HG02885 (cell line): ENCODE results near the gene ACOT6.
"Not testable (repeated sequence)": the region's sequence is repeated elsewhere in the genome, so short reads cannot be mapped to it uniquely, and the experiment has no call there.

Source experiments
- ATAC-seq: cut with Tn5 transposase; IDR thresholded peaks from one replicate; pipeline ENCODE4 v1.9.1; 2021; ENCODE audit warnings: mild to moderate bottlenecking; ENCODE audit not compliant: unreplicated experiment, poor library complexity

The ACOT6 gene

GRCh38 chr14:73612339-73613045 lies at the start of gene ACOT6:
TSS of gene ACOT6 (plus strand) at chr14:73612517. CDS start at chr14:73612572, 55 bp downstream.
- ATAC-seq, result peak; percentile 75

GRCh38 chr14:73562696-73563095 lies 49.6 kb upstream of the ACOT6 start:
- not testable (repeated sequence) for ATAC-seq

GRCh38 chr14:73566431-73566830 lies 45.9 kb upstream of the ACOT6 start:
- not testable (repeated sequence) for ATAC-seq

- ATAC-seq, result not testable (repeated sequence)
These were observed 45.4 kb upstream of the ACOT6 start for GRCh38 chr14:73566935-73567334.

- no peak for ATAC-seq
These were observed 45.0 kb upstream of the ACOT6 start for GRCh38 chr14:73567358-73567757.

- ATAC-seq, result no peak
These were observed 44.1 kb upstream of the ACOT6 start for GRCh38 chr14:73567951-73568885.

- ATAC-seq, result not testable (repeated sequence)
These were observed 43.5 kb upstream of the ACOT6 start for GRCh38 chr14:73568886-73569184.

- ATAC-seq, result peak; percentile 63
These were observed 42.9 kb upstream of the ACOT6 start, which contains the start of gene ACOT2 for GRCh38 chr14:73569185-73569958. TSS of gene ACOT2 (plus strand) at chr14:73569213. CDS start at chr14:73569241, 28 bp downstream.

GRCh38 chr14:73570913-73571312 lies 41.4 kb upstream of the ACOT6 start:
- peak; percentile 32 for ATAC-seq

GRCh38 chr14:73573034-73573433 lies 39.3 kb upstream of the ACOT6 start:
- not testable (repeated sequence) for ATAC-seq

- not testable (repeated sequence) for ATAC-seq
These were observed 38.6 kb upstream of the ACOT6 start for GRCh38 chr14:73573740-73574139.

GRCh38 chr14:73574251-73574650 lies 38.1 kb upstream of the ACOT6 start:
- not testable (repeated sequence) for ATAC-seq

GRCh38 chr14:73576391-73576790 lies 35.9 kb upstream of the ACOT6 start:
- no peak for ATAC-seq

GRCh38 chr14:73577214-73577613 lies 35.1 kb upstream of the ACOT6 start:
- not testable (repeated sequence) for ATAC-seq

- not testable (repeated sequence) for ATAC-seq
These were observed 30.0 kb upstream of the ACOT6 start for GRCh38 chr14:73582102-73582979.

- no peak for ATAC-seq
These were observed 23.6 kb upstream of the ACOT6 start for GRCh38 chr14:73588695-73589094.

- no peak for ATAC-seq
These were observed 23.2 kb upstream of the ACOT6 start for GRCh38 chr14:73589116-73589515.

- not testable (repeated sequence) for ATAC-seq
These were observed 21.7 kb upstream of the ACOT6 start for GRCh38 chr14:73590673-73591004.

- ATAC-seq, result peak; percentile 66
These were observed 20.4 kb upstream of the ACOT6 start, which contains the start of gene ACOT4 for GRCh38 chr14:73591690-73592449. TSS of gene ACOT4 (plus strand) at chr14:73591873. CDS start at chr14:73591960, 87 bp downstream.
